ENCODE results near the gene B4GALT2. TPM values are rescaled to one million over a fixed set of nuclear protein-coding genes. Genes with fewer than 3 reads are reported as not detected.

Gene B4GALT2
- total RNA-seq, 1 experiment from 2014 or later: 76.4 TPM

GRCh38 chr1:43984855-43985254, 5.8 kb downstream of the B4GALT2 start:
- no peaks in the 10 kb centered on the region for H3K27me3 ChIP-seq (replicated peaks; ENCODE audit: insufficient read depth, low read depth, low read length, poor library complexity)
- H3K4me3 ChIP-seq (ENCODE audit: low read depth, low read length, poor library complexity, severe bottlenecking): no peak overlapping the region
- ChIA-PET CTCF (no interaction called here), POLR2A (ENCODE audit: low non-redundant PET) (no interaction called here)
- peaks cover 30% of the 10 kb centered on the region for H3K36me3 ChIP-seq (ENCODE audit: insufficient read depth, low read length, poor library complexity, severe bottlenecking)
- H3K9me3 ChIP-seq (ENCODE audit: low read depth, low read length, poor library complexity, severe bottlenecking): no peaks in the 10 kb centered on the region
- no peak for TF ChIP-seq CTCF (conservative IDR thresholded peaks at IDR 0.05; ENCODE audit: low read depth, low read length)
- TF ChIP-seq EZH2 (IDR thresholded peaks at IDR 0.05; ENCODE audit: borderline replicate concordance, low read depth, low read length, poor library complexity, severe bottlenecking): no peak
- no peak overlapping the region for H3K27ac ChIP-seq (ENCODE audit: low read depth, low read length, poor library complexity, severe bottlenecking)
- intact Hi-C loops (cut with micrococcal nuclease; ENCODE audit: unreplicated experiment): no loop called here
- no peak for DNase-seq (ENCODE audit: low spot score)
- BruUV-seq (replicated peaks): no TSS peak
- no peaks in the 10 kb centered on the region for H3K4me1 ChIP-seq (ENCODE audit: insufficient read depth, low read length, poor library complexity, severe bottlenecking)

DNA sequence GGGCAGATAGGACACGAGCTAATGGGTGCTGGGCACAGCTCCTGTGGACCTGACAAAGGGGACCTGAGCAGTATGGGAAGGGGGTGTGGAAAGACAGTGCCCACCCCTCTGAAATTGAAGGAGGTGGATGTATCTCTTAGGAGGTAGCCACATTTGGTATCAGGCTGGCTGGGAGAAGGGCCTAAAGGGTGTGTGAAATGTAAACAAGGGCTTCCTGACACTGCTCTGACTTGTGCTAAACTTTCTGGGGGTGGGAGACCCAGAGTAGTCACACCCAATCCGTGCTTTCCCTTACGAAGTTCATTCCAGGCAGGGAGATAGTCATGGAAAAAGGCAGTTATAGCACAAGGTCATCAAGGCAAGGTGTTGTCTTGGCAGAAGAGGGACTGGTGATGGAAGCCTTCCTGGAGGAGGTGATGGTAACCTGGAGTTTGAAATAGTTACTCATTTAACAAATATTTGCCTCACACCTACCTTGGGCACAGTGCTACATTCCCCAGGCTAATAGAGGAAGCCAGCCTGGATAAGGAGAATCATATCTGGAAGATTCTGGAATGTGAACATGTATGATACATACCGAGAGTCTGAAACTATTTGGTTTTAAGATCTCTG, 7.1 kb downstream of the B4GALT2 start:
- ChIA-PET POLR2A (ENCODE audit: low non-redundant PET) (no interaction called here), CTCF (interaction anchor here (0.6 kb wide), 1 partner anchor 651 kb away, joined by 4 read pairs; no protein-coding TSS in a partner anchor)
- Histone ChIP-seq H3K4me1 (ENCODE audit: insufficient read depth, low read length, poor library complexity, severe bottlenecking) (peaks cover 6% of the 10 kb centered on the region), H3K36me3 (ENCODE audit: insufficient read depth, low read length, poor library complexity, severe bottlenecking) (peaks cover 29% of the 10 kb centered on the region), H3K27me3 (replicated peaks; ENCODE audit: insufficient read depth, low read depth, low read length, poor library complexity) (no peaks in the 10 kb centered on the region), H3K4me3 (ENCODE audit: low read depth, low read length, poor library complexity, severe bottlenecking) (no peak overlapping the region), H3K27ac (ENCODE audit: low read depth, low read length, poor library complexity, severe bottlenecking) (no peak overlapping the region), H3K9me3 (ENCODE audit: low read depth, low read length, poor library complexity, severe bottlenecking) (no peaks in the 10 kb centered on the region)
- no peak for DNase-seq (ENCODE audit: low spot score)
- TF ChIP-seq EZH2 (IDR thresholded peaks at IDR 0.05; ENCODE audit: borderline replicate concordance, low read depth, low read length, poor library complexity, severe bottlenecking): no peak
- no peak for TF ChIP-seq CTCF (conservative IDR thresholded peaks at IDR 0.05; ENCODE audit: low read depth, low read length)
- intact Hi-C loops (cut with micrococcal nuclease; ENCODE audit: unreplicated experiment): no loop called here
- no TSS peak for BruUV-seq (replicated peaks)

GRCh38 chr1:43986712-43987111, 7.7 kb downstream of the B4GALT2 start:
- no peaks in the 10 kb centered on the region for H3K27me3 ChIP-seq (replicated peaks; ENCODE audit: insufficient read depth, low read depth, low read length, poor library complexity)
- CTCF ChIA-PET: no interaction called here
- no peak for DNase-seq (ENCODE audit: low spot score)
- POLR2A ChIA-PET (ENCODE audit: low non-redundant PET): no interaction called here
- H3K27ac ChIP-seq (ENCODE audit: low read depth, low read length, poor library complexity, severe bottlenecking): no peak overlapping the region
- intact Hi-C loops (cut with micrococcal nuclease; ENCODE audit: unreplicated experiment): no loop called here
- BruUV-seq (replicated peaks): no TSS peak
- no peaks in the 10 kb centered on the region for H3K9me3 ChIP-seq (ENCODE audit: low read depth, low read length, poor library complexity, severe bottlenecking)
- no peak for TF ChIP-seq CTCF (conservative IDR thresholded peaks at IDR 0.05; ENCODE audit: low read depth, low read length)
- TF ChIP-seq EZH2 (IDR thresholded peaks at IDR 0.05; ENCODE audit: borderline replicate concordance, low read depth, low read length, poor library complexity, severe bottlenecking): no peak
- peaks cover 10% of the 10 kb centered on the region for H3K4me1 ChIP-seq (ENCODE audit: insufficient read depth, low read length, poor library complexity, severe bottlenecking)
- H3K4me3 ChIP-seq (ENCODE audit: low read depth, low read length, poor library complexity, severe bottlenecking): no peak overlapping the region
- H3K36me3 ChIP-seq (ENCODE audit: insufficient read depth, low read length, poor library complexity, severe bottlenecking): peaks cover 23% of the 10 kb centered on the region
